CD4-positive, alpha-beta memory T cell (primary cell): ENCODE data around the gene KIAA0232. TPM values are rescaled to one million over a fixed set of nuclear protein-coding genes. Genes with fewer than 3 reads are reported as not detected.

Experiments used
- CTCF ChIA-PET: fragments of 350-600 bp; sonication (Branson Sonifier 250); formaldehyde crosslinking; loops from one replicate; lab custom pipeline; 2021; ENCODE audit warnings: inconsistent platforms; ENCODE audit not compliant: partially characterized antibody; lab: Charles Lee
- POLR2A ChIA-PET: fragments of 350-600 bp; sonication (Branson Sonifier 250); formaldehyde crosslinking; loops from one replicate; lab custom pipeline; 2021; ENCODE audit not compliant: partially characterized antibody; lab: Charles Lee
- DNase-seq, 5 donors: peaks; one replicate each; pipeline versions ENCODE4 v3.0.0 to v3.0.0-alpha.2; 2020 to 2022; ENCODE audit warnings: mixed read lengths in 1 of 5
- H3K27ac ChIP-seq: one replicate; pipeline ENCODE4 v1.7.0; 2013; ENCODE audit warnings: low read depth, low read length
- H3K27me3 ChIP-seq: 2 replicates; pipeline ENCODE4 v1.7.0; 2013; ENCODE audit warnings: mild to moderate bottlenecking, low read length, moderate library complexity; ENCODE audit not compliant: insufficient read depth
- H3K36me3 ChIP-seq: 2 replicates; pipeline ENCODE4 v1.7.0; 2013; ENCODE audit warnings: mild to moderate bottlenecking, low read length, moderate library complexity; ENCODE audit not compliant: insufficient read depth
- H3K4me1 ChIP-seq: 2 replicates; pipeline ENCODE4 v1.7.0; 2013; ENCODE audit warnings: mild to moderate bottlenecking, low read length, moderate library complexity; ENCODE audit not compliant: insufficient read depth
- H3K4me3 ChIP-seq, 2 donors: one replicate each; pipeline ENCODE4 v1.7.0; 2013; ENCODE audit warnings: low read length in 2 of 2, mild to moderate bottlenecking in 1 of 2
- H3K9me3 ChIP-seq, 2 donors: one replicate each; pipeline ENCODE4 v1.7.0; 2013; ENCODE audit warnings: low read length in 2 of 2, control low read depth in 1 of 2; ENCODE audit not compliant: control insufficient read depth in 1 of 2
- H3K27ac Mint-ChIP-seq, 7 donors: one replicate each; pipeline ENCODE4 v1.8.0; 2020 to 2021; ENCODE audit warnings: mixed read lengths in 7 of 7, mild to moderate bottlenecking in 6 of 7, inconsistent platforms in 3 of 7, moderate library complexity in 3 of 7
- H3K27me3 Mint-ChIP-seq, 2 donors: one replicate each; pipeline ENCODE4 v1.8.0; 2020 to 2021; ENCODE audit warnings: mixed read lengths in 2 of 2
- H3K36me3 Mint-ChIP-seq, 2 donors: one replicate each; pipeline ENCODE4 v1.8.0; 2020 to 2021; ENCODE audit warnings: mixed read lengths in 2 of 2, inconsistent platforms in 1 of 2, mild to moderate bottlenecking in 1 of 2
- H3K4me1 Mint-ChIP-seq, 4 donors: one replicate each; pipeline ENCODE4 v1.8.0; 2020 to 2021; ENCODE audit warnings: mixed read lengths in 4 of 4, mild to moderate bottlenecking in 1 of 4
- H3K4me3 Mint-ChIP-seq, 8 donors: one replicate each; pipeline ENCODE4 v1.8.0; 2020 to 2021; ENCODE audit warnings: mixed read lengths in 8 of 8, mild to moderate bottlenecking in 7 of 8, moderate library complexity in 6 of 8, inconsistent platforms in 3 of 8
- H3K9me3 Mint-ChIP-seq, 8 donors: one replicate each; pipeline ENCODE4 v1.8.0; 2020 to 2021; ENCODE audit warnings: mixed read lengths in 8 of 8, mild to moderate bottlenecking in 5 of 8, inconsistent platforms in 3 of 8, moderate library complexity in 1 of 8
- intact Hi-C: fragments of 100-400 bp; cut with micrococcal nuclease; formaldehyde crosslinking; loops from one replicate; pipeline ENCODE4 v1.15.1; 2023
- polyA plus RNA-seq, 2 donors: library from polyadenylated mRNA; unstranded; fragments of 300-500 nt; fragmentation: Illumina TruSeq; gene quantifications; one replicate each; pipeline ENCODE4 v1.2.3, GENCODE V29; 2021
- total RNA-seq, 2 experiments: library from RNA; stranded (reverse); gene quantifications; one replicate each; pipeline ENCODE4 v1.2.3, GENCODE V29; 2021

KIAA0232 gene
- total and polyA plus RNA-seq, 4 experiments from 2014 or later, result 6.8 to 24.0 (median 16.0) TPM

GRCh38 chr4:6925357-6925836, 142.9 kb downstream of the KIAA0232 start:
- Mint-ChIP-seq H3K9me3 (no peaks in the 10 kb centered on the region), H3K4me1 (peaks cover 67 to 91% (median 78%) of the 10 kb centered on the region in 4 donors), H3K27me3 (no peaks in the 10 kb centered on the region), H3K36me3 (peaks cover 36 to 43% of the 10 kb centered on the region in 2 donors), H3K27ac (peak overlapping the region; percentile 77 to 92 (median 86)), H3K4me3 (peak overlapping the region; percentile 65 to 88 (median 82))
- H3K9me3 ChIP-seq, result no peaks in the 10 kb centered on the region
- ChIA-PET CTCF (interaction anchor here (0.8 to 2.3 kb wide), 4 partner anchors 9 to 21 kb away, joined by 3 to 10 read pairs (median 3); no protein-coding TSS in a partner anchor), POLR2A (interaction anchor here (0.6 to 5.1 kb wide), 9 partner anchors 8 to 208 kb away, joined by 3 to 45 read pairs (median 16); partner anchors contain the start of gene TBC1D14)
- H3K27me3 ChIP-seq, result no peaks in the 10 kb centered on the region
- peaks cover 62% of the 10 kb centered on the region for H3K4me1 ChIP-seq
- peak overlapping the region; percentile 0 for H3K27ac ChIP-seq
- intact Hi-C loops, result no loop called here
- peaks cover 21% of the 10 kb centered on the region for H3K36me3 ChIP-seq
- peak in 1 of 5 donors; percentile 49 for DNase-seq
- no peak overlapping the region for H3K4me3 ChIP-seq

DNA sequence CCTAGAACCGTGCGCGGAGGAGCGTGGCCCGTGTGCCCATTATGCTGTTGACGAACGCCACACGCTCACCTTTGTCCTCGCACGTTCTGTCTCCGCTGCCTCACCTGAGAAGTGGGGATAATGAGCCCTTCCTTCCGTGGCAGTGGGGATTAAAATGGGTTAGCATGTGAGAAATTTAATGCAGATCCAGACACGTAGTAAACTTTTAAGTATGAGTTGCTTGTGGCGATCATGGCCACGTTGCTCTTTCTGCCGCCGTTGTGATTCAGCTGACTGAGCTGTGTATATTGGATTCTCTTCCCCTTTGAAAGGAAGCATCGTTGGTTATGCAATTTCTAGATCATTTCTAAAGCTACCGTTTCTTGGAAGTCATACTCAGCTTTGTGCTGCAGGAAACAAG, 143.6 kb downstream of the KIAA0232 start:
- POLR2A ChIA-PET, result interaction anchor here (0.7 to 5.1 kb wide), 11 partner anchors 9 to 208 kb away, joined by 3 to 45 read pairs (median 7); partner anchors contain the start of genes GRPEL1 and TBC1D14
- H3K4me3 Mint-ChIP-seq, result peak overlapping the region; percentile 65 to 88 (median 82)
- H3K27ac ChIP-seq, result peak overlapping the region; percentile 0
- DNase-seq, result no peak
- peaks cover 36 to 43% of the 10 kb centered on the region in 2 donors for H3K36me3 Mint-ChIP-seq
- CTCF ChIA-PET, result interaction anchor here (0.7 to 2.3 kb wide), 9 partner anchors 9 to 33 kb away, joined by 3 to 12 read pairs (median 4); no protein-coding TSS in a partner anchor
- peaks cover 21% of the 10 kb centered on the region for H3K36me3 ChIP-seq
- no peaks in the 10 kb centered on the region for H3K27me3 Mint-ChIP-seq
- no peaks in the 10 kb centered on the region for H3K9me3 ChIP-seq
- no peak overlapping the region for H3K4me3 ChIP-seq
- no peaks in the 10 kb centered on the region for H3K9me3 Mint-ChIP-seq
- H3K4me1 ChIP-seq, result peaks cover 58% of the 10 kb centered on the region
- intact Hi-C loops, result no loop called here
- H3K27me3 ChIP-seq, result no peaks in the 10 kb centered on the region
- peak overlapping the region; percentile 77 to 92 (median 86) for H3K27ac Mint-ChIP-seq
- peaks cover 63 to 86% (median 73%) of the 10 kb centered on the region in 4 donors for H3K4me1 Mint-ChIP-seq

- no peaks in the 10 kb centered on the region for H3K9me3 Mint-ChIP-seq
- Histone ChIP-seq H3K27ac (peak overlapping the region; percentile 6), H3K9me3 (no peaks in the 10 kb centered on the region), H3K4me1 (peaks cover 57% of the 10 kb centered on the region), H3K27me3 (no peaks in the 10 kb centered on the region), H3K4me3 (peak overlapping the region; percentile 31 to 33), H3K36me3 (peaks cover 27% of the 10 kb centered on the region)
- H3K27ac Mint-ChIP-seq, result peak overlapping the region; percentile 82 to 94 (median 91)
- H3K27me3 Mint-ChIP-seq, result no peaks in the 10 kb centered on the region
- intact Hi-C loops, result loop anchor here (1.0 kb wide), 2 partner anchors 9 to 15 kb away; no protein-coding TSS in a partner anchor
- CTCF ChIA-PET, result interaction anchor here (0.7 to 2.3 kb wide), 16 partner anchors 10 to 252 kb away, joined by 3 to 12 read pairs (median 4); no protein-coding TSS in a partner anchor
- H3K4me1 Mint-ChIP-seq, result peaks cover 68 to 91% (median 77%) of the 10 kb centered on the region in 4 donors
- POLR2A ChIA-PET, result interaction anchor here (0.6 to 5.1 kb wide), 16 partner anchors 9 to 252 kb away, joined by 3 to 45 read pairs (median 3); partner anchors contain the start of genes GRPEL1 and TBC1D14
- DNase-seq, result peak; percentile 43 to 86 (median 55)
- peak overlapping the region; percentile 74 to 88 (median 82) for H3K4me3 Mint-ChIP-seq
- H3K36me3 Mint-ChIP-seq, result peaks cover 39 to 46% of the 10 kb centered on the region in 2 donors
Observed at GRCh38 chr4:6926681-6927478, 144.4 kb downstream of the KIAA0232 start.

DNA sequence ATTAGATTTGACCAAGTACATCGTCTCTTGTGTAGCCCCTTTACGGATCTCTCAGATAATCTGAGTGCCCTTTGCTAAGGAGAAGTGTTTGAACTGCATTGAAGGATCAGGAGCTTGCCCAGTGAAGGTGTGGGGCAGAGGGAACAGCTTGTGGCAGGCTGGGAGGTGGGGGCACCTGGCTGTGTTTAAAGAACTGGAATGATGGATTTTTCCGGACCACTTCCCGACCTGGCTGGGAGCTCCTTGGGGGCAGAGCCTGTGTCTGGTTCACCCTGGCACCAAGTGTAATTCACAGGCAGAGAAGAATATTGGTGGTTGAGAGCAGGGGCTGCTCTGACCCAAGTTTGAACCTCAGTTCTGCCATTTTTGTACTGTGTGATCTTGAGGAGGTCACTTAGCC, 145.6 kb downstream of the KIAA0232 start:
- POLR2A ChIA-PET, result interaction anchor here (0.8 to 5.1 kb wide), 7 partner anchors 10 to 59 kb away, joined by 4 to 45 read pairs (median 21); partner anchors contain the start of gene TBC1D14
- no peak overlapping the region for H3K4me3 ChIP-seq

DNA sequence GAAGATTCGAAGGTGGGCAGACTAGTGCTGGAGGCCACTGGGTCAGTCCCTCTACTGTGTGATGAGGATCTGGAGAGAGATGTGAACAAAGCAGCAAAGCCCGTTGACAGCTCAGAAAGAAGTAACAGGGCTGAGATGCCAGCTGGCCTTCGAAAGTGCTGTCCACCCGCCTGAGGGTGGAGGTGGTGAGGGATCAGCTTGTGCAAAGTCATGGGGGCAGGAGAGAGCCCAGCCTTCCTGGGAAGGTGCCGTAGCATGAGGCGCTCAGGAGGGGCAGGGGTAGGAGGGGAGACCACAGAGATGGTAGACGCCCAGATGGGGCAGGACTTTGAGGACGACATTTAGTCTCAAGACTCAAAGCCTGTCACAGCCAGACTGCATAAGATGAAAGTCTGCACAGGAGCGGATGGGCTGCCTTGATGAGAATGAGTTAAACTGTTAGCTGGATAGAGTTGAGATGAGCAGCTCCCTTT, 146.8 kb downstream of the KIAA0232 start:
- Mint-ChIP-seq H3K36me3 (peaks cover 37 to 44% of the 10 kb centered on the region in 2 donors), H3K9me3 (no peaks in the 10 kb centered on the region), H3K27me3 (no peaks in the 10 kb centered on the region), H3K27ac (peak overlapping the region in 5 of 7 donors; percentile 13 to 58 (median 38)), H3K4me3 (peak overlapping the region in 4 of 8 donors; percentile 8 to 31 (median 22)), H3K4me1 (peaks cover 63 to 90% (median 74%) of the 10 kb centered on the region in 4 donors)
- no peak overlapping the region for H3K4me3 ChIP-seq
- ChIA-PET CTCF (interaction anchor here (0.8 to 1.8 kb wide), 5 partner anchors 11 to 45 kb away, joined by 3 to 6 read pairs (median 4); no protein-coding TSS in a partner anchor), POLR2A (interaction anchor here (0.6 to 5.1 kb wide), 4 partner anchors 12 to 36 kb away, joined by 3 to 45 read pairs (median 36); partner anchors contain the start of gene TBC1D14)
- DNase-seq, result no peak
- intact Hi-C loops, result no loop called here
- H3K9me3 ChIP-seq, result no peaks in the 10 kb centered on the region
- H3K4me1 ChIP-seq, result peaks cover 59% of the 10 kb centered on the region
- no peaks in the 10 kb centered on the region for H3K27me3 ChIP-seq
- no peak overlapping the region for H3K27ac ChIP-seq
- H3K36me3 ChIP-seq, result peaks cover 14% of the 10 kb centered on the region

More for the DNA sequence above, 145.6 kb downstream of the KIAA0232 start:
- CTCF ChIA-PET, result interaction anchor here (1.0 to 2.0 kb wide), 8 partner anchors 9 to 142 kb away, joined by 3 to 8 read pairs (median 4); no protein-coding TSS in a partner anchor
- Histone ChIP-seq H3K9me3 (no peaks in the 10 kb centered on the region), H3K27me3 (no peaks in the 10 kb centered on the region), H3K36me3 (peaks cover 27% of the 10 kb centered on the region), H3K4me1 (peaks cover 59% of the 10 kb centered on the region), H3K27ac (no peak overlapping the region)
- Mint-ChIP-seq H3K9me3 (no peaks in the 10 kb centered on the region), H3K27ac (peak overlapping the region in 4 of 7 donors; percentile 60 to 92 (median 82)), H3K36me3 (peaks cover 41 to 46% of the 10 kb centered on the region in 2 donors), H3K4me1 (peaks cover 60 to 89% (median 73%) of the 10 kb centered on the region in 4 donors), H3K27me3 (no peaks in the 10 kb centered on the region), H3K4me3 (peak overlapping the region in 6 of 8 donors; percentile 9 to 88 (median 84))
- DNase-seq, result no peak
- intact Hi-C loops, result no loop called here

DNA sequence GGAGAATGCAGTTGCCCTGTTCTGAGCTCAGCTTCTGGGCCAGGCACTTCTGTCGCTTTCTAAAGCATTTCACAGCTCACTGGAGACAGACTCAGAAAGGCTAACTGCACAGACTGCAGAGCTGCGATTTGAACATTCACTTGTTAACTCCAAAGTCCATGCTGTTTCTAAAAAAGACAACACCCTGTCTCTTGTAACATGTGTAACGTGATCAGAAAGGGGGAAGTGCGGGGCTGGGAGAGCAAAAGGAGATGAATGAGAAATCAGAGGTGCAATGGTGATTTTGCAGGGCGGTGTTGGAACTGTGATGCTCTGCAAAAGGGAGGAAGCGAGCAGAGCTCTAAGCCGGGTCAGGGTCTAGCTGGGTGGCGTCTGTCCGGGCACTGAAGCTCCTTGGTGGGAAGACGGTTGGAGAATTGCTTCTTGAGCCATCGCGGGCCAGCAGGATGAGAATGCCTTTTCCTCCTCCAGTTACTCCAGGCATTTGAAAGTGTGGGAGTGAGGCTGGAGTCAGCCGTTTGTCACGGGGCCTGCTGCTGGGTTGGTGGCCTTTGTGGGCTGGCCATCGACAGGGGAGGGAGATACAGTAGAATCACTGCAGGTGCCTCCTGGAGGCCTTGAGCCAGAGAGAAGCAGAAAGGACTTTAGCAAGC, 147.4 kb downstream of the KIAA0232 start:
- peaks cover 64% of the 10 kb centered on the region for H3K4me1 ChIP-seq

More for the DNA sequence above, 147.4 kb downstream of the KIAA0232 start:
- H3K4me3 Mint-ChIP-seq, result peak overlapping the region in 1 of 8 donors; percentile 61
- H3K27me3 Mint-ChIP-seq, result no peaks in the 10 kb centered on the region
- Histone ChIP-seq H3K36me3 (peaks cover 10% of the 10 kb centered on the region), H3K27me3 (no peaks in the 10 kb centered on the region), H3K9me3 (no peaks in the 10 kb centered on the region), H3K27ac (no peak overlapping the region), H3K4me3 (no peak overlapping the region)
- peak overlapping the region in 3 of 7 donors; percentile 7 to 55 (median 13) for H3K27ac Mint-ChIP-seq
- DNase-seq, result no peak
- H3K9me3 Mint-ChIP-seq, result no peaks in the 10 kb centered on the region
- peaks cover 62 to 90% (median 72%) of the 10 kb centered on the region in 4 donors for H3K4me1 Mint-ChIP-seq
- H3K36me3 Mint-ChIP-seq, result peaks cover 32 to 40% of the 10 kb centered on the region in 2 donors
- intact Hi-C loops, result no loop called here
- CTCF ChIA-PET, result interaction anchor here (0.8 to 1.8 kb wide), 4 partner anchors 13 to 44 kb away, joined by 3 to 5 read pairs (median 4); no protein-coding TSS in a partner anchor
- POLR2A ChIA-PET, result interaction anchor here (0.6 to 5.1 kb wide), 3 partner anchors 12 to 36 kb away, joined by 3 to 45 read pairs (median 39); no protein-coding TSS in a partner anchor
